HG02610 (cell line): Measurements from ENCODE around the gene B9D1.

Source experiments
- ATAC-seq: cut with Tn5 transposase; IDR thresholded peaks from one replicate; pipeline ENCODE4 v1.9.1; 2021; ENCODE audit warnings: mild to moderate bottlenecking, moderate library complexity; ENCODE audit not compliant: unreplicated experiment

B9D1 gene, protein sequence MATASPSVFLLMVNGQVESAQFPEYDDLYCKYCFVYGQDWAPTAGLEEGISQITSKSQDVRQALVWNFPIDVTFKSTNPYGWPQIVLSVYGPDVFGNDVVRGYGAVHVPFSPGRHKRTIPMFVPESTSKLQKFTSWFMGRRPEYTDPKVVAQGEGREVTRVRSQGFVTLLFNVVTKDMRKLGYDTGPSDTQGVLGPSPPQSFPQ

DNA sequence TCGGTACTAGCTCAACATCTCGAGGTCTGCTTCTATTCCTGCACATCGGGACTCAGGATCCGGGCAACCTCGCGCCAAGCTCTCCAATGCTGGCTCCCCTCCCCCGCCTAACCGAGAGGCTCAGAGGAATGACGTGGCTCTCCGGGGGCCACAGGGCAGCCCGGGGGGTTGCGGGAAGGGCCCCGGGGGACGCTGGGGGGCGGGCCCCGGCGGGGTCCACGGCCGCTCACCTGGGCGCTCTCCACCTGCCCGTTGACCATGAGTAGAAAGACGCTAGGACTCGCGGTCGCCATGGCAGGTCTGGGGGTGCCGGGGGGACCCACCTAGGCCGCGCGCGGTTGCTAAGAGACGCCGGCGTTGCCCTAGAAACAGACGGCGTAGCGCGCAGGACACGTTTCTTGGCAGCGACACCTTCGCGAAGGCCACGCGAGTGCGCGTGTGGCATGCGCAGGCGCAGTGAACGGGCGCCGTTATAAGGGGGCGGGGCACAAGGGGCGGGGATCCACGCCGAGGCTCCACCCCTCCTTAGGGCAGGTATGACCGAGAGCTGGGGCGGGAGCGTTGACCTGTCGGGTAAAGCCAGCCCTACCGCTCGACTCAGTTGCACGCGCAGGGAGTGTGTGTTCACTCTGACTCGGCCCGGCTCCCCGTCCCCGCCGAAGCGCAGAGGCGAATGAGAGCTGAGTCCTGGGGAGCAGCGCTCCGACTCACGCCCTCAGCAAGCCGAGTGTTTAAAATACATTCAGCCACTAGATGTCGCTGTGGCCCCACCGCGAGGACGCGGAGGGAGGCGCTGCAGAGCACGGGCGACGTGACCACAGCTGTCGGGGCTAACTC is at the start of gene B9D1:
TSS of gene B9D1 (minus strand) at position 447 of the 837 bp plus-strand sequence. CDS start at position 293, 154 bp downstream.
- peak; percentile 79 for ATAC-seq

GRCh38 chr17:19411631-19412030 is 49.1 kb upstream of the B9D1 start:
- ATAC-seq: no peak

DNA sequence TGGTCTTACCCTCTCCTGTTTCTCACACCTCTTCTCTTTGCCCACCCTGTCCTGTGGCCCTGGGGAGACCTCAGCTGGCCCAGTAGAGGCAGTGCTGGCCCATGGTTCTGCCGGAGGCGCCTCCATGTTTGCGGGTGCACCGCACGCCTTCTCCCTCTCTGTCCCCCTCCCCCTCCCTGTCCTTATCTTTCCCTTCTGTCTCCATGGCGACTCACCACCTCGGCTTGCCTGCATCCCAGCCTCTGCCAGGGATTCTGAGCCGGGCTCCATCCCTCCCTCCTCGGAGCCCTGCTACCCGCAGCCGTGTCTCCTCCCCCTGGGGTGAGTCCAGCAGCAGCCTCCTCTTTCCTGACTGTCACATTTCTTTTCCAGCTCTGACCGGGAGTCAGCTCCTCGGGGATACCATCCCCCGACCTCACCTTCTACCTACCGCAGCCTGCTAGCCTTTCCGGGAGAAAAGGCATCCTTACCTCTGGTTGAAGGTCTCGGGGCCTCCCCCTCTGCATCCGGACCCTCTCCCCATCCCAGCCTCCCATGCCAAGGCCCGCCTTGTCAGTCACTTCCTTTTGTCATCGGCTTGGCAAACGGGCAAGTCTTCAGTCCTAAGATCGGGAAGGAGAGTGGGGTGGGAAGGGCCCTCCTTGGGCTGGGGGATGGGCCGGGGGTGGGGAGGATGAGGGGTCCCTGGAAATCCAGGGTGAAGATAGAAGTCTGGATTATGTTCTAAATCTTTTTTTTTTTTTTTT is 48.5 kb upstream of the B9D1 start, which contains the start of gene RNF112:
TSS of gene RNF112 (plus strand) at position 358 of the 746 bp plus-strand sequence. CDS start at position 535, 177 bp downstream.
- ATAC-seq: no peak

- no peak for ATAC-seq
These were observed 47.6 kb upstream of the B9D1 start for GRCh38 chr17:19410091-19410490.

GRCh38 chr17:19409509-19409908 is 47.0 kb upstream of the B9D1 start:
- no peak for ATAC-seq

GRCh38 chr17:19409066-19409465 is 46.5 kb upstream of the B9D1 start:
- no peak for ATAC-seq

- no peak for ATAC-seq
These were observed 45.8 kb upstream of the B9D1 start for GRCh38 chr17:19408346-19408710.

DNA sequence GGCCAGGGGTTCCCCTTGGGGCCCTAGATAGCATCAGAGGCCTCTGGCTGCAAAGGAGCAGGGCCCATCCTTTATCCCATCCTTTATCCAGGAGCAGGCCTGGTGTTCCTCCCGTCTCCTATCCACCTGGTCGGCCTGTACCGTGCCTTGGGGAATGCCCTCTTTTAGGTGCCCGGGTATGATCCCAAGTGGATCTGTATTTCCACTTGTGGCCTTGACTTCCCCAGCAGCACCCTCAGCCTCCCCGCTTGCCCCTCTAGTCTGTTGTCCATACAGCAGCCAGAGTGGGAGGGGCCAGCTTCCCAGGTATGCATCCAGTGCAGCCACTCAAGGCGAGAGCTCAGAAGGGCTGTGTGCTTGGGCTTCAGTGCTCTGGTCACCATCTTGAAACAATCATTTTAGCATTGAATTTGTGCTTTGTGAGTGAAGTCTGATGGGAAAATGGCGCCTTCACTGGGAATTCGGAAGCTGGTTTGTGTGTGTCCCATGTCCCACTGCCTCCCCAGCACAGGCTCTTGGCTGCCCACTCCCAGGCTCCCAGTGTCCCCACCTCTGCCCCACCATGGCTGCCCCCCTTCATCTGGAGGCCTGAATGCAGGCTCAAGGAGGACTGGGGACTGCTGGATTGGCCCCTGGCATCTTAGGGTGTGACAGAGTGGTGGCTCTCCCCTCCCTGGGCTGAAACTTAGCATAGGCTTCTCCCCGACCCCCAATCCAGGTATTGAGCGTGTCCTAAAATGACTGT is 45.2 kb upstream of the B9D1 start:
- ATAC-seq: no peak

DNA sequence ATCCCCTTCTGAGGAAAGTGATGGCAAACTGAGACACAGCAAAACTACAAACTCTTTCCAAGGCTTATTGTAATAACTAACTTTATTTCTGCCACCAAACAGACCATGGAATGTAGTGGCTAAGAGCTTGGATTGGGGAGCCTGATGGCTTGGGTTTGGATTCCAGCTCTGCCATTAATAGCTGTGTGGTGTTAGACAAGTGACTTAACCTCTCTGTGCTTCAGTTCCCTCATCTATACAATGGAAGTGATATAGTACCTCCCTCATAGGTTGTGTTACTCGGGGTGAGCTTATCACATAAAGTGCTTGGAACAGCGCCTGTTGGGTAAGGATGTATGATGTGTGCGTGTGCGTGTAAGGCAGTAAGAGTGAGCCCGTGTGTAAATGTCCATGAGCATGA is 42.6 kb upstream of the B9D1 start:
- ATAC-seq: no peak

DNA sequence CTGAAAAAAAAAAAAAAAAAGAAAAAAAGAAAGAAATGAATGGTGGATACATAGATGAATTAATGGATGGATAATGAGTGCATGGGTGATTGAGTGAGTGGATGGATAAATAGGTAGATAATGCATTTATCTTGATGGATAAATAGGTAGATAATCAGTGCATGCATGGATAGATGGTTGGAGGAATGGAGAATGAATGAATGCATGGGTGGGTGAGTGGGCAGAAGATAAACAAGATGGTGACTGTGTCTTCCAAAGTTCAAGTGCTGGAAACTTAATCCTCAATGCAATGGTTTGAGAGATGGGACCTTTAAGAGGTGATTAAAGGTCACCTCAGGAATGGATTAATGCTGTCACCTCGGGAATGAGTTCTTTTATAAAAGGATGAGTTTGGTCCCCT is 41.7 kb upstream of the B9D1 start:
- ATAC-seq: no peak

- no peak for ATAC-seq
These were observed 40.5 kb upstream of the B9D1 start for GRCh38 chr17:19403021-19403420.

- no peak for ATAC-seq
These were observed 39.6 kb upstream of the B9D1 start for GRCh38 chr17:19402171-19402570.

- no peak for ATAC-seq
These were observed 38.9 kb upstream of the B9D1 start for GRCh38 chr17:19401321-19402010.

DNA sequence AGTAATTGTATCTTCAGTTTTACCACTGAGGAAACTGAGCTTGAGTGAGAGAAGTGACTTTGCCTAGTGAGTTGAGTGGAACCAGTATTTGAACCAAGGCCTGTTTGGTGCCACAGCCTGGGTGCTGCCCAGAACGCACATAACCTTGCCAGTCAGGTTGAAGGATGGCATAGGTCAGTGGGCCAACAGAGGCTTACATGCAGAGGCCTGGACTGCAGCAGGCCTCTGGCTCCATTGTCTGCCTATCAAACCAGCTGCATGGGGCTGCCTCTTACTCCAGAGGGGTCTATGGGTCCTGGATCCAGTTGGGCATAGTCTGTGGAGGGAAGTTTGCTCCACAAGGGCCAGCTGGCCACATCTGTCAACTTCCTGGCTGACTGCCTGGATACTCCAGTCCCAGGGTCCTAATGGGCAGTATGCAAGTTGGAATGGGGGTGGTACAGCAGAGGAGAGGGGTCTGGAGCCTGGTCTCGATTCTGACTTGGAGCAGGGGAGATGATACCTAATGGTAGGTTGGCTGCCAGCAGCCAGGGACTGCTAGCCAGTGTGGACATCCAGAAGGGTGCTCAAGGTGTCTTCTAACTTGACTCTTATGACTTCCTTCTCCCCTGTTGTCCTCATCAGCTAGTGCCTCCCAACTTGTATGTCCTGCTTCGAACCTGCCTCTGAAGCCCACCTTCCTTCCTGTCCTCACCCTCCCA is 37.4 kb upstream of the B9D1 start:
- ATAC-seq: no peak

DNA sequence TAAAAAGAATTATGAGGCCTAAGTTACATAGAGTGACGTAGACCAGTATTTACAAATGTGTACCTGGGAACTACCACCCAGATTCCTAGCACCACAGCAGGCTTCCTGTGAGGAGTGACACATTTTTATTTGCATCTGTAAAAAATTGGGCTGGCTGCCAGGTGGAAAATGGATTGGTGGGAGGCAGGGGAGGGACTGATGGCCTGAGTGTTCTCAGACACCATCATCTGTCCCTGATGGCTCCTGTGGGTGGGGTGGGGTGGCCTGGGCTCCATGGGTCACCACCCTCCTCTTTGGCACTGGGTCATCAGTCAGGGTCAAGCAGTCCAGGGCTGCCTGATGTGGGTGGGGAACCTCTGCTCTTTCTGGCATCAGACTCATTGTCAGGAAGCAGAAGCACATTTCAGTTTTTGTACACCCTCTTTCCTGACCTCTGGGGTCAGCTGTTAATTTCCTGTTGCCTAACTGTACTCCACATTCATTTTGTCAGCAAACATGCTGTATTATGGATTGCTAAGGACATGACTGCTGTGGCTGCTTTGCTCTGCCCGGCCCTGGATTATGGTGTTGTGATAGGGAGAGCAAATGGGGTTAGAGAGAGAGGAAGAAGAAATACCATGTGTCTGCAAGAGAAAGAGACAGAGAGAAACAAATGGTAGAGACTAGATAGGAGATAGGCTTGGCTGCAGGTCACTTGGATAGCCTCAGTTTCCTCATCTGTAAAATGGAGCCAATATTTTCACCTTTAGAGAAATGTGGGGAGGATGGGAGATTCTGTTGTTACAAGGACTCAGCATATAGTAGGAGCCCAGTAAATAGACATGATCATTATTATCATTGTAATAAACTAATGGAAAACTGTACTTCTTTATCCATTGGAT is 36.0 kb upstream of the B9D1 start:
- ATAC-seq: no peak

DNA sequence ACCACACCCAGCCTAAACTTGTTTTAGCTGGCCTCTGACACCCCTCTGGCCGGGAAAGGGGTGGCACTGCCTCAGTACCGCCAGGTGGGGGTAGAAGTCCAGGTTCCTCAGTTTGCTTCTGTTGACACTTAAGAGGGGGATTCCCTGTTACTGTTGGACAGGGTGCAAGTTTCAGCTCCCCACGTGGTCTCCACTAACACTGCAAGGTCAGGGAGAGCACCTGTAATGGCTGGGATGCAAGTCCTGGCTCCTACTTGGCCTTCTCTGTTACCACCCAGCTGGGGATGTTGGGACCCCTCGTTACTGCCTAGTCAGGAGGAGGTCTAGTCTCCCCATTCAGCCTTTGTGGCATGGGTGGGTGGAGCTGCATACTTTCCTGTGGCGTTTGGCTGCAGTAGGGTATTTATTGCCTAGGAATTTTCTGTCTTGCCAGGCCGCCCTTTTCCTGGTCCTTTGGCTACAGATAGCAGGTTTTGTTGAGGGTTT is 35.1 kb upstream of the B9D1 start:
- ATAC-seq: no peak

DNA sequence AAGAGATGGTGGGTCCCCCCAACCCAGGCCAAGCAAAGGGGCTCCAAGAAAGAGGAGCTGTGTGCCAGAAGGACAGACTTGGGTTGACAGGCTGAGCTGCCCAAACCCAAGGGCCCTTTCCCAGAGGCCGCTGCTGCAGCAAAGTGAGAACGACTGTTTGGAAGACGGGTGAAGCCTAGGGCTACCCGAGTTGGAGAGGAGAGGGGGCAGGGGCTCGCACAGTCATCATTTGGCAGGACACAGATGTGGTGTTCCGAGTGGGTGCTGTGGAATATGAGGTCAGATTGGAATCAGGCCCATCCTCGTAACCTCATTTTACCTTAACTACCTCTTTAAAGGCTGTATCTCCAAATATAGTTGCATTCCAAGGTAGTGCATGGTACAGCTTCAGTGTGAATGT is 29.8 kb upstream of the B9D1 start:
- ATAC-seq: no peak

GRCh38 chr17:19391432-19391831 is 28.9 kb upstream of the B9D1 start:
- ATAC-seq: no peak

DNA sequence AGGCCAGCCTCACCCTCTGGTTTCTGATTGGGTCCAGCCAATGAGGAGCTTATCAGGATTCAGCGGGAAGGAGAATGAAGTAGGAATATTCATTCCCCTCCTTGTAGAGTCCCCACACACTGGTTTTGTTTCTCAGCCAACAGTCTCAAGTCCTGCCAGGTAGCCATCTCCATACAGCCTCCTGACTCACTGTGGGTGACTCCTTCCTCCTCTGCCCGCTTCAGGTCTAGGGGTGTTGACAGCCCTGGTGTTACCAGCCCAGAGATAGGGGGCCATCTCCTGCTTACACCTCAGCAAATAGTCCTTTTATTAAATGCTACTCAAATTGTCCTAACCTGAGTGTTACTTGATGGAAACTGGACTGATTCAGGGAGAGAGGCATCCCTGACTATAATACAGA is 28.4 kb upstream of the B9D1 start:
- no peak for ATAC-seq
